ENCODE measurements around the gene FLT3LG.

Gene FLT3LG

DNA sequence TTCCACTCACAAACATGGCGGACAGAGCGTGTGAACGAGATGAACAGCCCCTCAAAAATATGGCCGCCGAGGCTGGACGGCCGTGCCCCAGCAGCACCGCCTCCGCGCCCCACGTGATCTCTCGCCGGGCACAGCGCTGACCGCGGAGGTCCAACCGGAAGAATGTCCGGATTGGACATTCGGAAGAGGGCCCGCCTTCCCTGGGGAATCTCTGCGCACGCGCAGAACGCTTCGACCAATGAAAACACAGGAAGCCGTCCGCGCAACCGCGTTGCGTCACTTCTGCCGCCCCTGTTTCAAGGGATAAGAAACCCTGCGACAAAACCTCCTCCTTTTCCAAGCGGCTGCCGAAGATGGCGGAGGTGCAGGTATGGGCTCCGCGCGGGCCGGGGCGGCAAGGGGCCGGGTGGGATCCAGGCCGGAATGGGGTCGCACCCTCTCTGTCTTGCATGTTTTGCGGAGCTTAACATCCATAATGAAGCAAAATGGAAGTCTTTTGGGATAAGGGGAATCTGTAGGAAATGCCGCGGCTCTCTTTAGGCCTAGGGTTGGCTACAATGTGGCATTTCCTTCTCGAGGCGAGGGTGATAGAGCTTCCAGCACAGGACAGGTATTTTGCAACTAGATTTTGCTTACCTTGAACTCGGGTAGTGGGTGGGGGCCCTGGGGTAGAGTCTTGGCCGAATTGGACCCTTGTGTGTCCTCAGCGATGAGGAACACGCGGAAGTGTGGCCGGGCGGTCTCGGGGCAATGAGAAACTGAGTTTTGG is 13.4 kb downstream of the FLT3LG start, which contains the start of gene RPL13A:
Gene RPL13A (plus strand): TSS at position 332 of the 769 bp plus-strand sequence. CDS start 22 bp downstream, at position 354.
- H3K9me2 ChIP-seq (replicated peaks; ENCODE audit: insufficient read depth, low read length), result no peaks in the 10 kb centered on the region
- peak within 1 kb of the TSS; percentile 97 for H3K4me3 ChIP-seq (ENCODE audit: low read length)
- H3K4me2 ChIP-seq (ENCODE audit: low read depth, low read length), result peak within 1 kb of the TSS; percentile 76
- peaks cover 23% of the 10 kb centered on the region for H4K20me1 ChIP-seq (ENCODE audit: insufficient read depth, low read length)
- H3K36me3 ChIP-seq (replicated peaks; ENCODE audit: insufficient read depth, low read length), result peaks cover 23% of the 10 kb centered on the region
- H3F3A ChIP-seq (ENCODE audit: insufficient read depth, low read length), result peaks cover 49% of the 10 kb centered on the region
- peak; percentile 99 for DNase-seq
- TF ChIP-seq, protein P1, sequence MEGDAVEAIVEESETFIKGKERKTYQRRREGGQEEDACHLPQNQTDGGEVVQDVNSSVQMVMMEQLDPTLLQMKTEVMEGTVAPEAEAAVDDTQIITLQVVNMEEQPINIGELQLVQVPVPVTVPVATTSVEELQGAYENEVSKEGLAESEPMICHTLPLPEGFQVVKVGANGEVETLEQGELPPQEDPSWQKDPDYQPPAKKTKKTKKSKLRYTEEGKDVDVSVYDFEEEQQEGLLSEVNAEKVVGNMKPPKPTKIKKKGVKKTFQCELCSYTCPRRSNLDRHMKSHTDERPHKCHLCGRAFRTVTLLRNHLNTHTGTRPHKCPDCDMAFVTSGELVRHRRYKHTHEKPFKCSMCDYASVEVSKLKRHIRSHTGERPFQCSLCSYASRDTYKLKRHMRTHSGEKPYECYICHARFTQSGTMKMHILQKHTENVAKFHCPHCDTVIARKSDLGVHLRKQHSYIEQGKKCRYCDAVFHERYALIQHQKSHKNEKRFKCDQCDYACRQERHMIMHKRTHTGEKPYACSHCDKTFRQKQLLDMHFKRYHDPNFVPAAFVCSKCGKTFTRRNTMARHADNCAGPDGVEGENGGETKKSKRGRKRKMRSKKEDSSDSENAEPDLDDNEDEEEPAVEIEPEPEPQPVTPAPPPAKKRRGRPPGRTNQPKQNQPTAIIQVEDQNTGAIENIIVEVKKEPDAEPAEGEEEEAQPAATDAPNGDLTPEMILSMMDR (IDR thresholded peaks at IDR 0.05; ENCODE audit: low read length), result no peak
- TF ChIP-seq EZH2 (optimal IDR thresholded peaks at IDR 0.05; ENCODE audit: low read depth, low read length) (no peak), EZH2phosphoT487 (IDR thresholded peaks at IDR 0.05; ENCODE audit: low read length) (no peak)
- H3K9ac ChIP-seq (ENCODE audit: low read length), result peak within 1 kb of the TSS; percentile 98
- H3K79me2 ChIP-seq (ENCODE audit: low read length), result peaks cover 31% of the 10 kb centered on the region
- H3K4me1 ChIP-seq (ENCODE audit: low read length), result peaks cover 3% of the 10 kb centered on the region; the same call in 1 of the 2 replicates
- peak within 1 kb of the TSS; percentile 68 for H3K27ac ChIP-seq (ENCODE audit: low read length)
- H3K27me3 ChIP-seq (replicated peaks; ENCODE audit: insufficient read depth, low read length), result no peaks in the 10 kb centered on the region
- H3K9me3 ChIP-seq (replicated peaks; ENCODE audit: insufficient read depth, low read length), result no peaks in the 10 kb centered on the region
- peak within 1 kb of the TSS; percentile 83; the same call in 1 of the 2 replicates for H2AFZ ChIP-seq (ENCODE audit: low read length)

DNA sequence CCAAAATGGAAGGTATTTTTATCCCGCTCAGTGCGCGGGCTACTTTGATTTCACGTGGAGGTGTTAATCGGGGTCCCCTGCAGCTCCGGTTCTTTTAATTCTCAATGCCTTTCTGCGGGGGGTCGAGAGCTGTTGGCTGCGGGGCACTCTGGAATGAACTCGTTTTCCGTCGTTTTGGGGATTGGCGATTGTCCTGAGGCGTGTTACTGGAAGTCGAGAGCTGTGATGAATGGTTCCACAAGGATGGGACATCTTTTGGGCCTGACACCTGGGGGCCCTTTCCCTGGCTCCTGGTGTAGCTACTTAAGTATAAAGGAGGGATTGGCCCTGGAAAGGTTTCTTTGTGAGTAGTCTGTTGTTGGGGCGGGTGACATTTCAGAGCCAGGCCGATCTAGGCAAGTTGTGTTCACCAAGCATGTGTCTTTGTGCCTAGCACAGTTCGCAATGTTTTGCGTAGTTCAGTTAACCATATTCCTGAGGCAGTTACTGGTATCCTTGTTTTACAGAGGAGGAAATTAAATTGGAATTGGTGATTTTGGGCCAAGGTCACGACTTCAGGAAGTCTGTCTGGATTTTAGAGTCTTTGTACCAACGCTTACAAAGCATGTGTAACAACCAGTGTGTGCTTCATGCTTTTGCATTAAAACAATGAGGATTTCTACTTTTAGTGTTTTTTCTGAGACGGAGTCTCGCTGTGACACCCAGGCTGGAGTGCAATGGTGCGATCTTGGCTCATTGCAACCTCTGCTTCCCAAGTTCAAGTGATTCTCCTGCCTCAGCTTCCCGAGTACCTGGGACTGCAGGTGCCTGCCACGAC is 14.2 kb downstream of the FLT3LG start:
- peak overlapping the region; percentile 68; the same call in 1 of the 2 replicates for H3K27ac ChIP-seq (ENCODE audit: low read length)
- no peaks in the 10 kb centered on the region for H3K9me3 ChIP-seq (replicated peaks; ENCODE audit: insufficient read depth, low read length)
- DNase-seq, result peak; percentile 18
- H3F3A ChIP-seq (ENCODE audit: insufficient read depth, low read length), result peaks cover 57% of the 10 kb centered on the region
- peaks cover 23% of the 10 kb centered on the region for H3K36me3 ChIP-seq (replicated peaks; ENCODE audit: insufficient read depth, low read length)
- peak overlapping the region; percentile 98 for H3K9ac ChIP-seq (ENCODE audit: low read length)
- peaks cover 3% of the 10 kb centered on the region; the same call in 1 of the 2 replicates for H3K4me1 ChIP-seq (ENCODE audit: low read length)
- TF ChIP-seq EZH2 (optimal IDR thresholded peaks at IDR 0.05; ENCODE audit: low read depth, low read length) (no peak), EZH2phosphoT487 (IDR thresholded peaks at IDR 0.05; ENCODE audit: low read length) (no peak)
- TF ChIP-seq, protein P1 (IDR thresholded peaks at IDR 0.05; ENCODE audit: low read length), result no peak
- H3K4me3 ChIP-seq (ENCODE audit: low read length), result peak overlapping the region; percentile 97
- peaks cover 23% of the 10 kb centered on the region for H4K20me1 ChIP-seq (ENCODE audit: insufficient read depth, low read length)
- H3K27me3 ChIP-seq (replicated peaks; ENCODE audit: insufficient read depth, low read length), result no peaks in the 10 kb centered on the region
- H3K9me2 ChIP-seq (replicated peaks; ENCODE audit: insufficient read depth, low read length), result no peaks in the 10 kb centered on the region
- no peak overlapping the region for H2AFZ ChIP-seq (ENCODE audit: low read length)
- H3K4me2 ChIP-seq (ENCODE audit: low read depth, low read length), result peak overlapping the region; percentile 76
- H3K79me2 ChIP-seq (ENCODE audit: low read length), result peaks cover 31% of the 10 kb centered on the region

DNA sequence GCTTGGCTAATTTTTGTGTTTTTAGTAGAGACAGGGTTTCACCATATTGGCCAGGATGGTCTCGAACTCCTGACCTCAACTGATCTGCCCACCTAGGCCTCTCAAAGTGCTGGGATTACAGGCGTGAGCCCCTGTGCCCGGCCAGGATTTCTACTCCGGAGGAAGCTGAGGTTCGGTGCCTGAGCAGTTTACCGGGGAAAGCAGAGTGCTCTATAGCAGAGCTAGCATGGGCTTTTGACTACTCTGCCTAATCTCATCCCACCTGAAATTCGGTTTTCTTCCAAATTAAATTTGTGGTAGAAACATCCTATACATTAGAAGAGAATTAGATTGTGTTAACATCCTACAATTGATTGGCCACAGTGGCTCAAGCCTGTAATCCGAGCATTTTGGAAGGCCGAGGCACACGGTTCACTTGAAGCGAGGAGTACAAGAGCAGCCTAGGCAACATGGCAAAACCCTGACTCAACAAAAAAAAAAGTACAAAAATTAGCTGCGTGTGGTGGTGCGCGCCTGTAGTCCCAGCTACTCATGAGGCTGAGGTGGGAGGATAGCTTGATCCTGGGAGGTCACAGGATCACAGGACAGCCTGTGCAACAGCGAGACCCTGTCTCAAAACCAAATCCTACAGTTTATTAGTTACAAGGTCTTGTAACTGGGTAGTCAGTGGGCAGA is 15.0 kb downstream of the FLT3LG start:
- no peak for DNase-seq
- Histone ChIP-seq H3F3A (ENCODE audit: insufficient read depth, low read length) (peaks cover 62% of the 10 kb centered on the region), H3K4me2 (ENCODE audit: low read depth, low read length) (peak overlapping the region; percentile 76), H4K20me1 (ENCODE audit: insufficient read depth, low read length) (peaks cover 23% of the 10 kb centered on the region), H3K9ac (ENCODE audit: low read length) (peak overlapping the region; percentile 98), H2AFZ (ENCODE audit: low read length) (no peak overlapping the region), H3K9me2 (replicated peaks; ENCODE audit: insufficient read depth, low read length) (no peaks in the 10 kb centered on the region), H3K27me3 (replicated peaks; ENCODE audit: insufficient read depth, low read length) (no peaks in the 10 kb centered on the region), H3K4me1 (ENCODE audit: low read length) (peaks cover 3% of the 10 kb centered on the region; the same call in 1 of the 2 replicates), H3K79me2 (ENCODE audit: low read length) (peaks cover 31% of the 10 kb centered on the region), H3K4me3 (ENCODE audit: low read length) (peak overlapping the region; percentile 97), H3K27ac (ENCODE audit: low read length) (peak overlapping the region; percentile 68; the same call in 1 of the 2 replicates), H3K9me3 (replicated peaks; ENCODE audit: insufficient read depth, low read length) (no peaks in the 10 kb centered on the region), H3K36me3 (replicated peaks; ENCODE audit: insufficient read depth, low read length) (peaks cover 23% of the 10 kb centered on the region)
- TF ChIP-seq, protein P1 (IDR thresholded peaks at IDR 0.05; ENCODE audit: low read length), result no peak
- no peak for TF ChIP-seq EZH2phosphoT487 (IDR thresholded peaks at IDR 0.05; ENCODE audit: low read length)
